HepG2 (cell line): ENCODE measurements around the gene PAK2. TPM values are rescaled to one million over a fixed set of nuclear protein-coding genes. Genes with fewer than 3 reads are reported as not detected.
"Not testable (repeated sequence)": the region's sequence is repeated elsewhere in the genome, so short reads cannot be mapped to it uniquely, and the experiment has no call there.

ENCODE experiments used
- ATAC-seq: fragments of 200-7000 bp; cut with Tn5 transposase; 3 replicates; pipeline ENCODE4 v1.9.1; 2020; ENCODE audit warnings: mild to moderate bottlenecking, moderate library complexity
- BruUV-seq: library from RNA; stranded (reverse); fragments of 400-500 nt; replicated peaks from 2 replicates; lab custom pipeline; 2021; lab: Mats Ljungman, UMichigan
- CTCF ChIA-PET: fragments of 300-600 bp; formaldehyde crosslinking; extraction: SDS; loops from one replicate; lab custom pipeline; 2021; ENCODE audit warnings: low total read pairs, inconsistent platforms, low intra/inter-chr PET ratio; lab: Yijun Ruan, JAX
- POLR2A ChIA-PET: fragments of 350-600 bp; sonication (Branson Sonifier 250); formaldehyde crosslinking; loops from one replicate; lab custom pipeline; 2020; ENCODE audit warnings: antibody characterized with exemption, inconsistent platforms; lab: Yijun Ruan, JAX
- DNase-seq: peaks from one replicate; pipeline ENCODE4 v3.0.0-alpha.2; 2015; ENCODE audit warnings: low spot score
- FAIRE-seq: peaks from 3 replicates; lab custom pipeline; 2011; peaks lifted over from hg19 to GRCh38; lab: Jason Lieb, UNC
- H2AFZ ChIP-seq: one replicate; pipeline ENCODE4 v1.6.1; 2011; ENCODE audit warnings: low read length, inconsistent platforms
- H3K27ac ChIP-seq: fragments of 300-600 bp; 3 replicates; pipeline ENCODE4 v1.8.0; 2011; ENCODE audit warnings: mixed run types, mild to moderate bottlenecking, mixed read lengths, low read length, inconsistent platforms; ENCODE audit not compliant: insufficient read depth; ENCODE audit errors: extremely low read length
- H3K27me3 ChIP-seq, 2 experiments: fragments of 200-600 bp in 1 of 2; 2 replicates in 1 of 2; 3 replicates in 1 of 2; pipeline versions ENCODE4 v1.6.0 to v1.8.0; 2011; ENCODE audit warnings: low read length in 2 of 2, mild to moderate bottlenecking in 2 of 2, moderate library complexity in 2 of 2, inconsistent platforms in 1 of 2; ENCODE audit not compliant: insufficient read depth in 2 of 2, control insufficient read depth in 1 of 2
- H3K36me3 ChIP-seq, 2 experiments: fragments of 200-600 bp in 1 of 2; replicated peaks in 1 of 2; 2 replicates in 1 of 2; 3 replicates in 1 of 2; pipeline versions ENCODE4 v1.5.1 to v1.8.0; 2011; ENCODE audit warnings: low read length in 2 of 2, inconsistent platforms in 1 of 2; ENCODE audit not compliant: insufficient read depth in 2 of 2, control insufficient read depth in 1 of 2
- H3K4me1 ChIP-seq: 2 replicates; pipeline ENCODE4 v1.5.1; 2012; ENCODE audit warnings: low read length, inconsistent platforms; ENCODE audit not compliant: insufficient read depth
- H3K4me2 ChIP-seq: 2 replicates; pipeline ENCODE4 v1.6.0; 2011; ENCODE audit warnings: low read depth, low read length, inconsistent platforms
- H3K4me3 ChIP-seq, 3 experiments: fragments of 200-600 bp in 1 of 3; sonication (generic), shearing (Covaris generic) in 1 of 3; replicated peaks in 1 of 3; 2 replicates each; pipeline ENCODE4 v1.5.1; 2011 to 2016; ENCODE audit warnings: low read length in 3 of 3, inconsistent platforms in 2 of 3, low read depth in 2 of 3, mild to moderate bottlenecking in 2 of 3, control low read depth in 1 of 3, mixed read lengths in 1 of 3; ENCODE audit not compliant: insufficient read depth in 1 of 3
- H3K79me2 ChIP-seq: one replicate; pipeline ENCODE4 v1.6.1; 2011; ENCODE audit warnings: low read length, inconsistent platforms; ENCODE audit not compliant: insufficient read depth
- H3K9ac ChIP-seq: 2 replicates; pipeline ENCODE4 v1.6.0; 2011; ENCODE audit warnings: mild to moderate bottlenecking, low read depth, low read length, inconsistent platforms; ENCODE audit not compliant: insufficient read depth
- H3K9me3 ChIP-seq: 2 replicates; pipeline ENCODE4 v1.5.1; 2012; ENCODE audit warnings: mild to moderate bottlenecking, low read length
- H4K20me1 ChIP-seq: 2 replicates; pipeline ENCODE4 v1.6.0; 2011; ENCODE audit warnings: inconsistent platforms, mild to moderate bottlenecking, low read length, moderate library complexity; ENCODE audit not compliant: insufficient read depth
- CEBPG ChIP-seq: IDR thresholded peaks from 2 replicates; pipeline ENCODE4 v1.6.1; 2016
- FOSL2 ChIP-seq: sonication (generic); formaldehyde crosslinking; IDR thresholded peaks from 2 replicates; pipeline ENCODE4 v1.4.0; 2020; ENCODE audit warnings: missing genetic modification reagents
- FOXO1 ChIP-seq: sonication (generic); formaldehyde crosslinking; IDR thresholded peaks from 2 replicates; pipeline ENCODE4 v1.4.0; 2020; ENCODE audit warnings: missing genetic modification reagents
- GATAD2A ChIP-seq: IDR thresholded peaks from 2 replicates; pipeline ENCODE4 v1.6.1; 2016
- GFI1 ChIP-seq: sonication (generic); formaldehyde crosslinking; IDR thresholded peaks from 2 replicates; pipeline ENCODE4 v1.5.0; 2020; ENCODE audit warnings: missing genetic modification reagents, mild to moderate bottlenecking, borderline replicate concordance
- HMG20A ChIP-seq: IDR thresholded peaks from 2 replicates; pipeline ENCODE4 v1.6.1; 2016; ENCODE audit warnings: borderline replicate concordance
- ISL2 ChIP-seq: sonication (generic); formaldehyde crosslinking; IDR thresholded peaks from 2 replicates; pipeline ENCODE4 v1.5.0; 2020; ENCODE audit warnings: missing genetic modification reagents
- NR2F2 ChIP-seq: IDR thresholded peaks from 2 replicates; pipeline ENCODE4 v1.6.1; 2012; ENCODE audit warnings: low read depth, inconsistent platforms, borderline replicate concordance
- PHF21A ChIP-seq: sonication (generic); formaldehyde crosslinking; IDR thresholded peaks from 2 replicates; pipeline ENCODE4 v1.5.0; 2020; ENCODE audit warnings: mild to moderate bottlenecking, missing genetic modification reagents
- PITX1 ChIP-seq: sonication (generic); formaldehyde crosslinking; IDR thresholded peaks from 2 replicates; pipeline ENCODE4 v1.5.1; 2020; ENCODE audit warnings: mild to moderate bottlenecking, missing genetic modification reagents
- POGZ ChIP-seq: sonication (generic); formaldehyde crosslinking; IDR thresholded peaks from 2 replicates; pipeline ENCODE4 v1.4.0; 2020; ENCODE audit warnings: mild to moderate bottlenecking, missing genetic modification reagents
- RCOR2 ChIP-seq: IDR thresholded peaks from 2 replicates; pipeline ENCODE4 v1.6.1; 2016; ENCODE audit warnings: missing biosample characterization, missing genetic modification reagents
- RXRB ChIP-seq: IDR thresholded peaks from 2 replicates; pipeline ENCODE4 v1.6.1; 2016; ENCODE audit warnings: borderline replicate concordance, missing genetic modification reagents, missing compliant biosample characterization
- SALL1 ChIP-seq: sonication (generic); formaldehyde crosslinking; IDR thresholded peaks from 2 replicates; pipeline ENCODE4 v1.8.0; 2022; ENCODE audit warnings: mild to moderate bottlenecking, missing genetic modification reagents
- STAG1 ChIP-seq: sonication (generic); formaldehyde crosslinking; IDR thresholded peaks from 2 replicates; pipeline ENCODE4 v1.4.0; 2020; ENCODE audit warnings: missing genetic modification reagents
- ZFP90 ChIP-seq: sonication (generic); formaldehyde crosslinking; IDR thresholded peaks from 2 replicates; pipeline ENCODE4 v1.8.0; 2022; ENCODE audit warnings: missing genetic modification reagents, mild to moderate bottlenecking, inconsistent platforms, borderline replicate concordance
- ZMYM3 ChIP-seq: sonication (generic); formaldehyde crosslinking; IDR thresholded peaks from 2 replicates; pipeline ENCODE4 v1.5.1; 2020; ENCODE audit warnings: mild to moderate bottlenecking, missing genetic modification reagents
- ZMYM4 ChIP-seq: sonication (generic); formaldehyde crosslinking; IDR thresholded peaks from 2 replicates; pipeline ENCODE4 v1.8.1; 2023; ENCODE audit warnings: mild to moderate bottlenecking, missing genetic modification reagents
- ZNF292 ChIP-seq: sonication (generic); formaldehyde crosslinking; IDR thresholded peaks from 2 replicates; pipeline ENCODE4 v1.8.1; 2022; ENCODE audit warnings: mild to moderate bottlenecking, low read depth, missing genetic modification reagents, borderline replicate concordance
- ZNF350 ChIP-seq: sonication (generic); formaldehyde crosslinking; IDR thresholded peaks from 2 replicates; pipeline ENCODE4 v1.4.0; 2020; ENCODE audit warnings: mild to moderate bottlenecking, low read depth, missing genetic modification reagents, borderline replicate concordance
- ZNF460 ChIP-seq: sonication (generic); formaldehyde crosslinking; IDR thresholded peaks from 2 replicates; pipeline ENCODE4 v1.5.1; 2020; ENCODE audit warnings: missing genetic modification reagents, mild to moderate bottlenecking, borderline replicate concordance
- ZNF501 ChIP-seq: sonication (generic); formaldehyde crosslinking; IDR thresholded peaks from 2 replicates; pipeline ENCODE4 v1.5.1; 2020; ENCODE audit warnings: mild to moderate bottlenecking, moderate library complexity, missing genetic modification reagents
- WGBS: methylation state at CpG from one replicate; pipeline ENCODE4 v1.1.6; 2017; ENCODE audit warnings: low lambda C conversion rate; 5-methylcytosine and 5-hydroxymethylcytosine counted together
- in situ Hi-C: cut with HindIII; loops from 2 replicates; pipeline ENCODE4 v1.10.0; 2017; ENCODE audit warnings: low pct_unique_long_range_greater_than_20kb; ENCODE audit not compliant: extremely low pct_ligation_motif_present
- intact Hi-C: fragments of 100-400 bp; cut with micrococcal nuclease; formaldehyde crosslinking; loops from one replicate; pipeline ENCODE4 v1.10.0; 2022; ENCODE audit not compliant: unreplicated experiment
- polyA plus RNA-seq, 8 experiments: library from polyadenylated mRNA; depleted of rRNA in 3 of 8; stranded (reverse) in 7 of 8; unstranded in 1 of 8; fragments of >200 nt; fragmentation: Illumina TruSeq in 4 of 8; extraction: Trizol in 4 of 8; gene quantifications; 2 replicates each; pipeline versions ENCODE4 v1.2.1 to v1.2.3, GENCODE V29; 2011 to 2016; ENCODE audit warnings: low read depth in 4 of 8, missing spikeins in 1 of 8, mixed read lengths in 1 of 8; ENCODE audit not compliant: insufficient read depth in 1 of 8
- total RNA-seq, 5 experiments: library from RNA; depleted of rRNA; stranded (reverse); fragments of >200 nt; fragmentation: Illumina TruSeq; extraction: Trizol; gene quantifications; 2 replicates each; pipeline ENCODE4 v1.2.3, GENCODE V29; 2016; ENCODE audit warnings: low read depth in 1 of 5
- TF ChIP-seq, protein P1 (sequence below): IDR thresholded peaks from 2 replicates; pipeline ENCODE4 v1.6.1; 2018; ENCODE audit warnings: missing genetic modification reagents, mild to moderate bottlenecking, missing compliant biosample characterization
- TF ChIP-seq, protein P2 (sequence below): sonication (generic); formaldehyde crosslinking; IDR thresholded peaks from 2 replicates; pipeline ENCODE4 v1.4.0; 2020; ENCODE audit warnings: missing genetic modification reagents

PAK2 gene
- total and polyA plus RNA-seq, 2 of the 13 experiments (the other 11 are each of a cell fraction or from before 2014, with no cell fraction given): 23.0 to 24.7 TPM

GRCh38 chr3:196839351-196839750 lies 99.7 kb downstream of the PAK2 start:
- DNase-seq: peak; percentile 82
- H3K9ac ChIP-seq, CTCF ChIA-PET, H3K9me3 ChIP-seq, H3K36me3 ChIP-seq, in situ Hi-C loops, BruUV-seq, H4K20me1 ChIP-seq, H3K4me2 ChIP-seq, H2AFZ ChIP-seq, H3K79me2 ChIP-seq, H3K4me3 ChIP-seq, H3K27me3 ChIP-seq: not testable (repeated sequence)
- WGBS: 24% methylated on average over 6 of the region's 6 CpGs
- Histone ChIP-seq H3K27ac (peak overlapping the region; percentile 55), H3K4me1 (peaks cover 70% of the 10 kb centered on the region)
- ATAC-seq: peak; percentile 79
- FAIRE-seq: peak; percentile 12
- intact Hi-C loops: loop anchor here (2.0 kb wide), 1 partner anchor 107 kb away; no protein-coding TSS in a partner anchor
- POLR2A ChIA-PET: interaction anchor here (0.7 to 1.0 kb wide), 3 partner anchors 28 to 130 kb away, joined by 3 to 4 read pairs (median 4); partner anchors contain the start of genes NCBP2 and SENP5
- TF ChIP-seq, protein P1, sequence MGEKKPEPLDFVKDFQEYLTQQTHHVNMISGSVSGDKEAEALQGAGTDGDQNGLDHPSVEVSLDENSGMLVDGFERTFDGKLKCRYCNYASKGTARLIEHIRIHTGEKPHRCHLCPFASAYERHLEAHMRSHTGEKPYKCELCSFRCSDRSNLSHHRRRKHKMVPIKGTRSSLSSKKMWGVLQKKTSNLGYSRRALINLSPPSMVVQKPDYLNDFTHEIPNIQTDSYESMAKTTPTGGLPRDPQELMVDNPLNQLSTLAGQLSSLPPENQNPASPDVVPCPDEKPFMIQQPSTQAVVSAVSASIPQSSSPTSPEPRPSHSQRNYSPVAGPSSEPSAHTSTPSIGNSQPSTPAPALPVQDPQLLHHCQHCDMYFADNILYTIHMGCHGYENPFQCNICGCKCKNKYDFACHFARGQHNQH (CRISPR knock-in tag): 0 out of 2 replicates have a peak, but pooled peaks have one; percentile 26
- 0 out of 2 replicates have a peak, but pooled peaks have one; percentile 47 for TF ChIP-seq PHF21A
- peak; percentile 66; the same call in 1 of the 2 replicates for TF ChIP-seq ZMYM3
- peak; percentile 55 for TF ChIP-seq FOSL2 (CRISPR knock-in tag)
- TF ChIP-seq ZNF501 (CRISPR knock-in tag): 0 out of 2 replicates have a peak, but pooled peaks have one; percentile 23
- peak; percentile 54; the same call in 1 of the 2 replicates for TF ChIP-seq RCOR2 (CRISPR knock-in tag)
- peak; percentile 71; the same call in 1 of the 2 replicates for TF ChIP-seq NR2F2
- TF ChIP-seq ZMYM4 (CRISPR knock-in tag): peak; percentile 53; the same call in 1 of the 2 replicates
- TF ChIP-seq CEBPG (CRISPR knock-in tag): peak; percentile 90
- TF ChIP-seq GFI1 (CRISPR knock-in tag): 0 out of 2 replicates have a peak, but pooled peaks have one; percentile 21
- peak; percentile 67; the same call in 1 of the 2 replicates for TF ChIP-seq POGZ
- TF ChIP-seq ZFP90 (CRISPR knock-in tag): 0 out of 2 replicates have a peak, but pooled peaks have one; percentile 20
- TF ChIP-seq ISL2: 0 out of 2 replicates have a peak, but pooled peaks have one; percentile 25
- TF ChIP-seq ZNF292: 0 out of 2 replicates have a peak, but pooled peaks have one; percentile 22
- peak; percentile 36 for TF ChIP-seq STAG1 (CRISPR knock-in tag)
- peak; percentile 55; the same call in 1 of the 2 replicates for TF ChIP-seq HMG20A (CRISPR knock-in tag)
- peak; percentile 68 for TF ChIP-seq SALL1
- TF ChIP-seq, protein P2, sequence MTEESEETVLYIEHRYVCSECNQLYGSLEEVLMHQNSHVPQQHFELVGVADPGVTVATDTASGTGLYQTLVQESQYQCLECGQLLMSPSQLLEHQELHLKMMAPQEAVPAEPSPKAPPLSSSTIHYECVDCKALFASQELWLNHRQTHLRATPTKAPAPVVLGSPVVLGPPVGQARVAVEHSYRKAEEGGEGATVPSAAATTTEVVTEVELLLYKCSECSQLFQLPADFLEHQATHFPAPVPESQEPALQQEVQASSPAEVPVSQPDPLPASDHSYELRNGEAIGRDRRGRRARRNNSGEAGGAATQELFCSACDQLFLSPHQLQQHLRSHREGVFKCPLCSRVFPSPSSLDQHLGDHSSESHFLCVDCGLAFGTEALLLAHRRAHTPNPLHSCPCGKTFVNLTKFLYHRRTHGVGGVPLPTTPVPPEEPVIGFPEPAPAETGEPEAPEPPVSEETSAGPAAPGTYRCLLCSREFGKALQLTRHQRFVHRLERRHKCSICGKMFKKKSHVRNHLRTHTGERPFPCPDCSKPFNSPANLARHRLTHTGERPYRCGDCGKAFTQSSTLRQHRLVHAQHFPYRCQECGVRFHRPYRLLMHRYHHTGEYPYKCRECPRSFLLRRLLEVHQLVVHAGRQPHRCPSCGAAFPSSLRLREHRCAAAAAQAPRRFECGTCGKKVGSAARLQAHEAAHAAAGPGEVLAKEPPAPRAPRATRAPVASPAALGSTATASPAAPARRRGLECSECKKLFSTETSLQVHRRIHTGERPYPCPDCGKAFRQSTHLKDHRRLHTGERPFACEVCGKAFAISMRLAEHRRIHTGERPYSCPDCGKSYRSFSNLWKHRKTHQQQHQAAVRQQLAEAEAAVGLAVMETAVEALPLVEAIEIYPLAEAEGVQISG (CRISPR knock-in tag): peak; percentile 30
- TF ChIP-seq PITX1 (CRISPR knock-in tag): peak; percentile 75; the same call in 1 of the 2 replicates
- peak; percentile 98 for TF ChIP-seq ZNF460 (CRISPR knock-in tag)
- TF ChIP-seq FOXO1: peak; percentile 42; the same call in 1 of the 2 replicates
- TF ChIP-seq GATAD2A: peak; percentile 72
- TF ChIP-seq ZNF350 (CRISPR knock-in tag): peak; percentile 20; the same call in 1 of the 2 replicates
- peak; percentile 95 for TF ChIP-seq RXRB (CRISPR knock-in tag)
